RCC 7860 (cell line): Measurements from ENCODE around the gene EHMT1.
"Not testable (repeated sequence)": the region's sequence is repeated elsewhere in the genome, so short reads cannot be mapped to it uniquely, and the experiment has no call there.

Experiments used
- DNase-seq: peaks from one replicate; pipeline ENCODE4 v3.0.0-alpha.2; 2015; ENCODE audit warnings: low spot score
- FAIRE-seq: peaks from 2 replicates; lab custom pipeline; 2012; peaks lifted over from hg19 to GRCh38; lab: Jason Lieb, UNC

Gene EHMT1

DNA sequence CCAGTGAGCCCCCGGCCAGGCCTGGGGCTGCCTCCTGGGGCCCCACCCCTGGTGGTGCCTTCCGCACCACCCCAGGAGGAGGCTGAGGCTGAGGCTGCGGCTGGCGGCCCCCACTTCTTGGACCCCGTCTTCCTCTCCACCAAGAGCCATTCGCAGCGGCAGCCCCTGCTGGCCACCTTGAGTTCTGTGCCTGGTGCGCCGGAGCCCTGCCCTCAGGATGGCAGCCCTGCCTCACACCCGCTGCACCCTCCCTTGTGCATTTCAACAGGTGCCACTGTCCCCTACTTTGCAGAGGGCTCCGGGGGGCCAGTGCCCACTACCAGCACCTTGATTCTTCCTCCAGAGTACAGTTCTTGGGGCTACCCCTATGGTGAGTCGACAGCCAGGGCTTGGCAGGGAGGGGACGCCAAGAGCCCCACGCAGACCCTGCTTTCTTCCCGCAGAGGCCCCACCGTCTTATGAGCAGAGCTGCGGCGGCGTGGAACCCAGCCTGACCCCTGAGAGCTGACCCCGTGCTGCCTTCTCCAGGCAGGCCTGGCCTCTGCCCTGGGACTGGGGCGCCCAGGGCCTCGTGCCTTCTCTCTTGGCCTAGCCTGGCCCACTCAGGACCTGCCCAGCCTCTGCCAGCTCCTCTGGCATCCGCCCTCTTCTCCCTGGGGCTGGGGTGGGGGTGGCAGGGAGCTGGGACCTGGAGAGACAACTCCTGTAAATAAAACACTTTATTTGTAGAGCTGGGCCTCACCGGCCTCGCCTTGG, 4.0 kb upstream of the EHMT1 start:
- no peak for DNase-seq

DNA sequence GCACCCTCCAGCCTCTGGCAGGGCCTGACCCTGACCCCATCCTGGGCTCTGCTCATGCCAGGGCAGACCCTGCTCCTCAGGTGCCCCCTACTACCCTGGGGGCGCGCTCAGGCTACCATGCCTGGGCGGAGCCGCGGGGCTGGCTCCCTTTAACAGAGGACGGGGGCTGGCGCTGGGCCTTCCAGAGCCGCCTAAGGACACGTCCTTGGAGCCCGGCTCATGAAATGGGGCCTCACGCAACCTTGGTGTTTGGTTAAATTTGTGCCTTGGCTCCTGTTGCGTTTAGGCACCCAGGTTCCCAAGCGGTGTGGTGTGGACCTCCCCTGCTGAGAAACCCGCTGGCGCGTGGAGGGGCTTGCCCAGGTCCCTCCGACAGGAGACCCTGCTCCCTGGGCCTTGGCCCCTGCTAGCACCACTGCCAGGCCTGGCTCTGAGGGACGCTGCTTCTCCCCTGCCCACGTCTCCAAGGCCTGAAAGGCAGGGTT, 3.4 kb upstream of the EHMT1 start:
- DNase-seq (no peak), FAIRE-seq (no peak)

More for the DNA sequence above, 4.0 kb upstream of the EHMT1 start:
- FAIRE-seq, result no peak

DNA sequence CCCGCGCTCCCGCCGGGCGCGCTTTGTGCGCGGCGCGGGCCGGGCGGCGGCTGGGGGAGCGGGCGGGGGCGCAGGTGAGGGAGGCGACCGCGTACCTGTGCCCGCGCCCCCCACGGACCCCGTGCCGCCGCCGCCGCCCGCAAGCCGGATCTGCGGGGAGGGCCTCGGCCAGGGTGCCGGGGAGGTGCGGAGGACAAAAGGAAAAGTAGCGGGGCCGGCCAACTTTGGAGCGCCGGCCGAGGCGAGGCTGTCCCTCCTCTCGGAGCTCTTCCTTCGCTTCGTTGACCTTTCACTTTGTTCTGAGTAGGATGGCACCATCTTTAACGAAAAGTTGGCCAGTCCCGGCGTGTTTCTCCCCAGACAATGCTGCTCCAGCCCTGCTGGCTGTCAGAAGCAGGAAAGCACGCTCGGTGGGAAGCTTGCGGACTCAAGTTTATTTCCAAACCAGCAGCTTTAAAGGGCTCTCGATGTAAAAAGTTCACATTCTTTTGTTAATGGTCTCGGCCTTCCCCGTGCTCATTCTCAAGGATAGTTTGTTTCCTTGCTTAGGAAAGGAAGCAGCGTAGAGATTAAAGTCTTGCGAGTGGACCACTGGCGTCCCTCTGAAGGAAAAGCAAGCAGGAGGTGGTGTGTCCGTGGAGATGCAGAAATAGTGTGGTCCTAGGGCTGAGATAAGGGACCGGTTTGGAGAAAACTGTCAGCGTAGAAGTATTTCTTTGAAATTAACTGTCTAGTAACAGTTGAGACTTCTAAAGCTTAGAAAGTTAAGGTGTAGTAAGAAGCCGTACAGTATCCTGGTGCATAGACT, 639 bp downstream of the EHMT1 start:
- DNase-seq (no peak), FAIRE-seq (no peak)

DNA sequence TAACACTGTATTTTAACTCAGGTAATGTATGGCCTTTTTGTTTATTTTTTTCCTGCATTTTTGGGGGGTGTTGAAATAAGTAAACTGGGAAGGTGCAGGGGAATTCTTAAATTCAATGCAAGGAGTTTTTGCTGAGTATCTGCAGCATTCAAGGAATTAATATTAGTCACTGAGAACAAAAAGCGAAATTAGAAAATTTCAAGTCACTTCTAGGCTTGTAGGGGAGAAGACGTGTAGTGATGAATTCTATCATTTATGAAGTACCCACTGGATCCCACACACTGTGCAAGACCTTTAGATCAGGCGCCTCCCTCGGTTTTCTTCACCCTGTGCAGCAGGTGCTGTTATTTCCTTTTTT, 1.2 kb downstream of the EHMT1 start:
- FAIRE-seq (no peak), DNase-seq (no peak)

DNA sequence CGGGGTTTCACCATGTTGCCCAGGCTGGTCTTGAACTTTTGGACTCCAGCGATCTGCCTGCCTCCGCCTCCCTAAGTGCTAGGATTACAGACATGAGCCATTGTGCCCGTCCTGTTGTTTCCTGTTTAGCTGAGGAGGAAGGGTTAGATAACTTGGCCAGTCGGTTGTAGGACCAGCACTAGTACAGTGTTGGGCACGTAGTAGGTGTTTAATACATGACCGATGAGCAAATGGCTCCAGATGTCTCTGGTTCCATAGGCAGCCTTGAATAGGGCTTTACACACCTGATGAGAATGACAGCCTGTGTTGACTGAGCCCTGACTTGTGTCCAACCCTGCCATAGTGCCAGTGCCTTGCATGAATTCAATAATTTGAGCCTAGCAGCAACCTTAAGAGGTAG, 1.8 kb downstream of the EHMT1 start:
- no peak for FAIRE-seq
- DNase-seq, result no peak

DNA sequence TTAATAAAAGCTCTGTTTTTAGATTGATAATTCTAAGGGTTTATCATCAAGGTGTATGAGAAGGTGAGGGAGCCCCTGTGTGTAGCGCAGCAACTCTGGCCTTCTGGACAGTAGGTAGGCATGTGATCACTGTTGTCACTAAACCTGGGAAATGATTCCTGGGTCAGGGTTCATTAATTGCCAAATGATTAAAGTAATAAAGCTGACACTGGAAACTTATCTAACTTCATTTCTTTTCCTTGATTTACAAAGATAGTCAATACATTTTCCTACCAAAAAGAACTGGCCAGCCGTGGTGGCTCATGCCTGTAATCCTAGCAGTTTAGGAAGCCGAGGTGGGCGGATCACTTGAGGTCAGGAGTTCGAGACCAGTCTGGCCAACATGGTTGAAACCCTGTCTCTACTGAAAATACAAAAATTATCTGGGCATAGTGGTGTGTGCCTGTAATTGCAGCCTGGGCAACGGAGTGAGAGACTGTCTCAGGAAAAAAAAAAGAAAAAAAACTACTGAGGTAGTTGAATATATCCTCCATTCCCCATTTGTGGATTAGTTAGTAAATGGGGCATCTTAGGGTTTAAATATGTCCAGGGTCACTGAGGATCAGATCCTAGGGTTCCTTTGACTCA, 2.4 kb downstream of the EHMT1 start:
- FAIRE-seq, result no peak
- no peak for DNase-seq

DNA sequence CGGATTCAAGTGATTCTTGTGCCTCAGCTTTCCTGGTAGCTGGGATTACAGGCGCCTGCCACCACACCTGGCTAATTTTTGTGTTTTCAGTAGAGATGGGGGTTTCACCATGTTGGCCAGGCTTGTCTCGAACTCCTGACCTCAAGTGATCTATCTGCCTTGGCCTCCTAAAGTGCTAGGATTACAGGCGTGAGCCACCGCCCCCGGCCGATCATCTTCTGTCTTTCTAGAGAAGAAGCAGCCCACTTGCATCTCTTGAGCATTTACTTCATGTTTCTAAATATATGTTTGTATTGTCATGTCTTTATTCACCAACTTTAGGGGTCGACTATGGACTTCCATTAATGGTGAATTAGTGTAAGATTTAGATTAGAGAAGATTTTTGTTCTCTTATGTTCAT, 3.4 kb downstream of the EHMT1 start:
- FAIRE-seq, result not testable (repeated sequence)

DNA sequence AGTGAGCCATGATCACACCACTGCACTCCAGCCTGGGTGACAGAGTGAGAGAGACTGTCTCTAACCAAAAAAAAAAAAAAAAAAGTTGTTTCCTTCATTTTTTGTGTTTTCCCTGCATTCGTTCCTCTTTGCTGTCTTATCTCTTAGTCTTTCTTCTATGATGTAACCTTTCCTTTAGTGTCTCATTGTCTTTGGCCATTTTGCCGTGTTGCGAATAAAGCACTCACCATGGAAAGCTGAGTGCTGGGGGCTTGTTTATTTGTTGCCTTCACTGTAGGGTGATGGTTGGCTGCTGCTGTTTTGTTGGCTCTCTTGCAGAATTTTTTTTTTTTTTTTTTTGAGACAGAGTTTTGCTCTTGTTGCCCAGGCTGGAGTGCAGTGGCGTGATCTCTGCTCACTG, 7.7 kb downstream of the EHMT1 start:
- no peak for DNase-seq
- no peak for FAIRE-seq

More for the DNA sequence above, 3.4 kb downstream of the EHMT1 start:
- not testable (repeated sequence) for DNase-seq

DNA sequence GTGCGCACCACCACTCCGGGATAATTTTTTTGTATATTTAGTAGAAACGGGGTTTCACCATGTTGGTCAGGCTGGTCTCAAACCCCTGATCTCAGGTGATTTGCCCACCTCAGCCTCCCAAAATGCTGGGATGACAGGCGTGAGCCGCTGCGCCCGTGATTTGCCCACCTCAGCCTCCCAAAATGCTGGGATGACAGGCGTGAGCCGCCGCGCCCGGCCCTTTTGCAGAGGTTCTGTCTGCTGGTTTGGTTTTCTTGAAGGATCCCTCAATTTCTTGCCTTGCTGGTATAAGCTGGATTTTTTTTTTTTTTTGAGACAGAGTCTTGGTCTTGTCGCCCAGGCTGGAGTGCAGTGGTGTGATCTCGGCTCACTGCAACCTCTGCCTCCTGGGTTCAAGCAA, 8.6 kb downstream of the EHMT1 start:
- DNase-seq, FAIRE-seq: not testable (repeated sequence)

DNA sequence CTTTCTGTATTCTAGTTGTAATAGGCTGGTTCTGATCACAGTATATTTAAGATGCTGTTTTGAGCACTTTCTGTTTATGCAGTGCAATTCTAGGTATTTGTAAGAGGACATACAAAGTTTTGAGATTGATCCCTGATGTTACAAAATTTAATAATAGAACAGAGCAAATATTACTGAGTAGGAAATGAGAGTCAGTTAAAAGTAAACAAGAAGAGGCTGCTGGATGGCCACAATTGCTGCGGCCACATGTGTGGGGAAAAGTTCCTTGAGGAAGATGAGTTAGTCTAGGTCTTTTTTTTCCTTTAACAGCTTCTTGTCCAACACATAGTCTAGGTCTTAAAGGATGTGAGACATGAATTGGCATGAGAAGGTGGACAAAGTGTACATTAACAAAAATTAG, 11.3 kb downstream of the EHMT1 start:
- no peak for FAIRE-seq
- DNase-seq, result no peak

DNA sequence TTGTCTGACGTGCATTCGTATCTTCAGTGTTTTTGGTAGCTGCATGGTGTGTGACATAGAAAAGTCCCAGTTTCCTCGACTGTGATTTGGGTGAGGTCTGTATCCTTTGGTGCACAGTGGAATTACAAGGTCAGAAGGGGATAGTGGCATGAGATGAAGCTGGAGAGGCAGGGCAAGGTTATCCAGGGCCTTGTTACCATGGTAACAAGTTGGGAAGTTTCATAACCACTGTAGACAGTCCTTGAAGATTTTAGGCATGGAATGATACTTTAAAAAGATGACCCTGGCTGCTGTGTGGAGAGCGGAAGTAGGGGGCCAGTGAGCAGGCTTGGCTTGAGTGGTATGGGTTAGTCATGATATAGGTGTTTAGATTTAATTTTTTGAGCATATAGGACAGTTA, 11.9 kb downstream of the EHMT1 start:
- DNase-seq, result no peak
- FAIRE-seq, result no peak

DNA sequence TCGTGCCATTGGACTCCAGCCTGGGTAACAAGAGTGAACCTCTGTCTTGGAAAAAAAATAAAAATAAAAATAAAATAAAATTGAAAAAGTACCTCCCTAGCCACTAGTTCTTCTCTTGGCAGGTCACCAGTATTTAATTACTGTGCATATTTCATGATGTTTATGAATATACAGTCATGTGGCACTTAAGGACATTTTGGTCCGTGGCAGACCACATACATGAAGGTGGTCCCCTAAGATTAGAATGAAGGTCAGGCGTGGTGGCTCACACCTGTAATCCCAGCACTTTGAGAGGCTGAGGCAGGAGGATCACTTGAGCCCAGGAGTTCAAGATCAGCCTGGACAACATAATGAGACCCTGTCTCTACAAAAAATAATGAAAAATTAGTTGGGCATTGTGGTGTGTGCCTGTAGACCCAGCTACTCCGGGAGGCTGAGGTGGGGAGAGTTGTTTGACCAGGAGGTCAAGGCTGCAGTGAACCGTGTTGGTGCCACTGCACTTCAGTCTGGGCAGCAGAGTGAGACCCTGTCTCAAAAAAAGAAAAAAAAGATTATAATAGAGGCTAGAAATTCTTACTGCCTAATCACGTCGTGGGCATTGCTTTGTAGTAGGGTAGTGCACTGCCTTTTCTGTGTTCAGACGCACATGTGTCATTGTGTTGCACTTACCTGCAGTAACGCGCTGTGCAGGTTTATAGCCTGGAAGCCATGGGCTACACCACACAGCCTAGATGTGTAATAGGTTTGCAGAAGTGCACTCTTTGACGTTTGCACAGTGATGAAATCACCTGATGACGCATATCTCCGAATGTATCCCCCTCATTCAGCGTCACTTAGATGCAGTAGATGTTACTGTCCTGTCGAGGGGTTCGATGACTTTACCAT, 12.8 kb downstream of the EHMT1 start:
- no peak for FAIRE-seq
- no peak for DNase-seq

DNA sequence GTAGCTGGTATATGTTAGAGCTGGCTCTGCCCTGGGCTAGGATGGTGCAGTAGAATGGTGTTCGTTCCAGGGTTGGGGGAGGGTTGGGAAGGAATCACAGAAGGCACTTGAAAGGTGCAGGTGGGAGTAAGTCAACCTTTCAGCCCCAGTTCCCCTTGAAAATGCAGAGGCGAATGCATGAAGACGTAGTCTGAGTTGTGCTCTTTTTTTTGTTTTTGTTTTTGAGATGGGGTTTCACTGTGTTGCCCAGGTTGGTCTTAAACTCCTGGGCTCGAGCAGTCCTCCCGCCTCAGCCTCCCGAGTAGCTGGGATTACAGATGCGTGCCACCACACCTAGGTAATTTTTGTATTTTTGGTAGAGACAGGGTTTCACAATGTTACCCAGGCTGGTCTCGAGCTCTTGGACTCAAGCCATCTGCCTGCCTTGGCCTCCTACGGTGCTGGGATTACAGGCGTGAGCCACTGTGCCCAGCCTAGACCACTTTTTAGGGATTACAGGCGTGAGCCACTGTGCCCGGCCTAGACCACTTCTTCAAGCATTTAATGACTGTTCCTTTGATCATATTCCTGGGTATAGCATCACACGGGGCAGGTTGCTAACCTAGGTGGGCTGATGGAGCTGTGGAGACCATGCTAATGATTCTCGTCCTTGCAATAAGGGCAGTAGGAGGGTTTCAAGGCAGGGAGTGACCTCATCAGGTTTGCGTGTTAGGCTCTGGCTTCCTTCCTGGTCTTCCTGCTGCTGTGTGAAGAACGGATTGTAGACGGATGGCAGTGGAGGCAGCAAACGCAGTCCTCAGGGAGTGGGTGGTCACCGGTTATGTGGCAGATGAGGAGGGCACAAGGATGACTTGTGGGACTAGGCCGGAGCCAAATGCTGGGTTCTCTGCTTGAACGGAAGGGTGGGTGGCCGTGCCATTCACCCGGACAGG, 13.7 kb downstream of the EHMT1 start:
- no peak for DNase-seq
- no peak for FAIRE-seq

DNA sequence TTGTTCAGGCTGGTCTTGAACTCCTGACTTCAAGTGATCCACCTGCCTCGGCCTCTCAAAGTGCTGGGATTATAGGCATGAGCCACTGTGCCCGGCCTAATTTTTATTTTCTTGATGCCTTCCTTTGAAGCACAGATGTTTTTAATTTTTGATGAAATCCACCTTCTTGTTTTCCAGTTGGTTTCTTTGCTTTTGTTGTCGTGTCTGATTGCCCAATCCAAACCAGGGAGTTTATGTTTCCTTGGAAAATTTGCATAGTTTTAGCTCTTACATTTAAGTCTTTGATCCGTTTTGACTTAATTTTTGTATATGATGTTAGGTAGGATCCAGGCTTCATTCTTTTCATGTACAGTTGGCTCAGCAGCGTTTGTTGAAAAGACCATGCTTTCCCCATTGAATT, 15.2 kb downstream of the EHMT1 start:
- no peak for DNase-seq
- FAIRE-seq, result no peak

DNA sequence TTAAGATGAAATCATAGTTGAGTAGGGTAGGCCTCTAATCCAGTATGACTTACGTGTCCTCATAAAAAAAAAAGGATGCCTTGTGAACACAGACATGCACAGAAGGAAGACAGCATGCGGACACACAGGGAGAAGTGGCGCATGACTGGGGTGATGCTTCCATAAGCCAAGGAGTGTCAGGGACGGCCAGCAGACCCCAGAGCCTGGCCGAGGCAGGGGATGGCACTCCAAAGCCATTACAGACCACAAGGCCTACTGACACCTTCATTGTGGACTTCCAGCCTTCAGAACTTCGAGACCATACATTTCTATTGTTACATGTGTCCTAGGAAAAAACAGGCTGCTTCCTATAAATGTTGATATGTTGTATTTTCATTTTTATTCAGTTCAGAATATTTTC, 19.9 kb downstream of the EHMT1 start:
- DNase-seq (no peak), FAIRE-seq (no peak)

DNA sequence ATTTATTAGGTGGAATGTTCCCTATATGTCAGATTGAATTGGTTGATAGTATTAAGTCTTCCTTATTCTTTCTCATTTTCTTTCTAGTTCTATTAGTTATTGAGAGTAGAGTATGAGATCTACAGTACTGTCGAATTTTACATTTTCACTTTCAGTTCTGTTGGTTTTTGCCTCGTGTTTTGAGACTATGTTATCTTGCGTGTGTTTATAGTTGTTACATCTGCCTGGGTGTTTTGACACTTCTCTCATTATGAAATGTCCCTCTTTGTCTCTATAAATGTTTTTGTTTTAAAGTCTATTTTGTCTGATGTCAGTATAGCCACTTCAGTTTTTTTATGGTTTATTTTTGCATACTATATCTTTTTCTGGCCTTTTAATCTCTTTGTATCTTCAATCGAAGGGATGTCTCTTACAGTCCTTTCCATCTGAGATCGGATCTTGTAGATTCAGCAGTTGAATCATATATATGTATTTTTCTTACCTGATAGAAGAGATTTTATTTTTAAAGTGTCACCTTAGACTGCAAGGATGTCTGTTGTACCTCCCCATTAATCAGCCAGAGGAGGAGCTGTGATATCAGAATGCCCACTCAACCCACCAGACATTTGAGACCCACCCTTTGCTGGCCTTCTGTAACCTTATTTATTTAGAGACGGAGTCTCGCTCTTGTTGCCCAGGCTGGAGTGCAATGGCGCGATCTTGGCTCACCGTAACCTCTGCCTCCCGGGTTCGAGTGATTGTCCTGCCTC, 20.7 kb downstream of the EHMT1 start:
- FAIRE-seq (no peak), DNase-seq (no peak)

DNA sequence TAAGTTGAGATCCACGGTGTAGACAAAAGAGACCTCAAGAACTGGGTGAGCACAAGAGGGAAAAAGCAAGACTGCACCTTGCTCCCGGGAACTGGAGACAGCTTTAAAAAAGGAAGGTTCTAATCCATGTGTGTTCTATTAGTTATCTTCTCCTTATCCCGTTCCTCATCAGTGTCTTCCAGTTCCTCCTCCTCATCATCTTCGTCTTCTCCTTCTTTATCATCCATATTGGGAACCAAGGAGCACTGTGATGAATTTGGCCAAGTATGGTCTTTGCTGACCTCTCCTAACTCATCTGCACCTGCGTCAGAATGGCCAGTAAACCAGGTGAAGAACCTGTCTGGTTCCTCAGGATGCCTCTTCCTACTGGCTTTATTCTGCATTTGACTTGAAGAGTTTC, 22.1 kb downstream of the EHMT1 start:
- DNase-seq, result no peak
- no peak for FAIRE-seq

DNA sequence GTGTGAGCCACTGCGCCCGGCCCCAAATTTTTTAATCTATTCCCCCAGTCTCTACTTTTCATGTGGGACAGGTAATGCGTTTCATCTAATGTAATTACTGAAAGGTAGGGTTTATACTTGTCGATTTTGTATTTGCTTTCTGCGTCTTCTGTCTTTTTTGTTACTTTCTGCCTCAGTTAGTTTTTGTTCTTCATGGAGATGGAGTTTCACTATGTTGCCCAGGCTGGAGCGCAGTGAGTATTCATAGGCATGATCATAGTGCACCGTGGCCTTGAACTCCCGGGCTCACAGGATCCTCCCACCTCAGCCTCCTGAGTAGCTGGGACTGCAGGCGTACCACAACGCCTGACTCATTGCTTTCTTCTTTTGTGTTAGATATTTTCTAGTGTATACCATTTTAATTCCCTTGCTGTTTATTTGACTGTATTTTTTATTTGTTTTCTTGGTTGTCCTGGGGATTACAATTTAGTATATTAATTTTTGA, 23.4 kb downstream of the EHMT1 start:
- no peak for FAIRE-seq
- DNase-seq, result no peak

DNA sequence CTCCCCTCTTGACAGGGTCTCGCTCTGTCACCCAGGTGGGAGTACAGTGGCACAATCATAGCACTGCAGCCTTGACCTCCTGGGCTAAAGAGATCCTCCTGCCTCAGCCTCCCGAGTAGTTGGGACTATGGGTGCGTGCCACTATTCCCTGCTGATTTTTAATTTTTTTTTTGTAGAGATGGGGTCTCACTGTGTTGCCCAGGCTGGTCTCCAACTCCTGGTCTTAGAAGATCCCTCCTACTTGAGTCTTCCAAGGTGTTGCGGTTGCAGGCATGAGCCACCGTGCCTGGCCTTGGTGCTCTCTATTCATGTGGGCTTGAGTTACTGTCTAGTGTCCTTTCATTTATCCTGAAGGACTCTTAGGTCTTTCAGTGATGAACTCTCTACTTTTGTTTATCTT, 24.1 kb downstream of the EHMT1 start:
- FAIRE-seq (no peak), DNase-seq (no peak)
